Lower leg skin (tissue), 4 donors: ENCODE data around the gene REEP1. TPM values are rescaled to one million over a fixed set of nuclear protein-coding genes. Genes with fewer than 3 reads are reported as not detected.

Experiments
- DNase-seq, 2 donors: peaks; one replicate each; pipeline ENCODE4 v3.0.0-alpha.2; 2019; ENCODE audit warnings: low spot score in 2 of 2
- H3K4me3 ChIP-seq: fragments of 200-600 bp; sonication (generic); 2 replicates; pipeline ENCODE4 v1.5.1; 2017; ENCODE audit warnings: mild to moderate bottlenecking, low read depth; ENCODE audit not compliant: poor library complexity, severe bottlenecking
- CTCF ChIP-seq, 3 donors: fragments of 450-650 bp; IDR thresholded peaks; one replicate each; pipeline ENCODE4 v1.5.1; 2016; ENCODE audit warnings: antibody characterized with exemption in 3 of 3, mild to moderate bottlenecking in 3 of 3, moderate library complexity in 2 of 3
- POLR2A ChIP-seq, 2 donors: fragments of 450-650 bp; IDR thresholded peaks; one replicate each; pipeline ENCODE4 v1.6.1; 2016 to 2017; ENCODE audit warnings: antibody characterized with exemption in 2 of 2, mild to moderate bottlenecking in 1 of 2, moderate library complexity in 1 of 2
- WGBS, 2 donors: methylation state at CpG; one replicate each; pipeline ENCODE4 v1.1.5; 2018; 5-methylcytosine and 5-hydroxymethylcytosine counted together
- intact Hi-C: fragments of 100-400 bp; cut with DNase I; formaldehyde crosslinking; loops from one replicate; pipeline ENCODE4 v1.15.0; 2023; ENCODE audit warnings: low total_unique reads
- total RNA-seq, 4 donors: library from RNA; depleted of rRNA; stranded (reverse); fragments of >200 nt; gene quantifications; one replicate each; pipeline ENCODE4 v1.1.0, GENCODE V29; 2016

REEP1 gene
- total RNA-seq, 4 donors from 2014 or later, result 0.04 to 4.3 (median 2.0) TPM

GRCh38 chr2:86342488-86342887 lies 5.1 kb upstream of the REEP1 start:
- WGBS, 2 donors, result 84 to 88% methylated on average over 1 of the region's 1 CpG
- no peak for DNase-seq
- H3K4me3 ChIP-seq, result no peak overlapping the region
- intact Hi-C loops, result no loop called here
- TF ChIP-seq POLR2A (IDR thresholded peaks at IDR 0.05) (no peak), CTCF (IDR thresholded peaks at IDR 0.05) (no peak)

- TF ChIP-seq CTCF (IDR thresholded peaks at IDR 0.05), result no peak
- no peak for TF ChIP-seq POLR2A (IDR thresholded peaks at IDR 0.05)
- DNase-seq, result no peak
- H3K4me3 ChIP-seq, result no peak overlapping the region
- intact Hi-C loops, result no loop called here
Measured at GRCh38 chr2:86341470-86341869, 4.0 kb upstream of the REEP1 start.

DNA sequence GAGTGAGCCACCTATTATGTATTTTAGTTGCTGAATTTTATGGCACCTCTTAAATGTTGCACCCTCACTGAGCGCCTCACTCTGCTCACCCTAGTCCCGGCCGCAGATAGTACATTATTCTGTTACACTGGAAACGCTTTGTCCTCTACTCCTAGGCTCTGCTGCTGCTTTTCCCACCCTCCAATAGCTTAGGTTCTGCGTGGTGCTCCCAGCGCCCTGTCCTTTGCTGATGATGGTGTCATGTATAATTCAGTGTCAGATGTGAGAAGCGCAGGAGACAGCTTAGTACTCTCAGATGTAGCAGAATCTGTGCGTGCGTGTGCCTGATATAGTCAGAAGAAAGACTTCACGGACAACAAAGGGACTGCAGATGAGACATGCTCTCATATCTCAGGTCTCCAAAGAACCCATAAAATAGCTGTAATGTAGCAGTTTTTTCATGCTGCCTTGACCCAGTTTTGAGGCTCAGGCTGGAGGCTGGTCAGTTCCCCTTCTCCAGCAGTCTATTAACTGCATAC lies 1.4 kb upstream of the REEP1 start:
- intact Hi-C loops, result no loop called here
- TF ChIP-seq POLR2A (IDR thresholded peaks at IDR 0.05) (no peak), CTCF (IDR thresholded peaks at IDR 0.05) (no peak)
- H3K4me3 ChIP-seq, result no peak overlapping the region
- DNase-seq, result peak in 1 of 2 donors; percentile 9
- WGBS, 2 donors, result 79 to 80% methylated on average over 10 of the region's 10 CpGs

DNA sequence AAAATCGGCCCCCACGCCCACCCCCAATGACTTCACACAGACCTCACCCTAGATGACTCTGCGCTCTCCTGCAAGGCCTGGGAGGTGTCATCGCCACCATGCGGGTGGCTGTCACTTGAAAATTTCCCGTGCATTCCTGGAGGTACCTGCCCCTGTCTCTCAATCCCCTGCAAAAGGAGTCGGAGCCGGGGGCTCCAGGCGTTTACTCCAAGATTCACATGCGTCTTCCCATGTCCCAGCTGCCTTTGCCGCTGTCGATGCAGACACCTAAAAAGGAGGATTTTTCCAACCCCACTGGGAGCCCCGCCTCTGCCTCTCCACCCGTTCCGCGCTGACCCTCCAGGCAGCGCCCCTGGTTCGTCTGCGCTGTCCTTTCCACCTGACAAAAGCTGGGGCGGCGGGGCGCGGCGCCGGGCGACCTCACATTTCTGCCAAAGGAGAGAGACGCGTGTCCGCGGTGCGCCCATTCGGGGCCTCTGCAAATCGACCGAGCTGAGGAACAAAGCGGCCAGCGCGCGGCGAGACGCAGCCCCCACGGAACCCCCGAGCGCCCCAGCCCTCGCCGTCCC lies 667 bp downstream of the REEP1 start:
- 0 to 2% methylated on average over 17 to 25 of the region's 45 CpGs for WGBS, 2 donors
- intact Hi-C loops, result no loop called here

GRCh38 chr2:86335865-86336674 lies 1.4 kb downstream of the REEP1 start:
- no peak overlapping the region for H3K4me3 ChIP-seq
- TF ChIP-seq CTCF (IDR thresholded peaks at IDR 0.05), result no peak
- intact Hi-C loops, result no loop called here
- peak in 1 of 2 donors; percentile 58 for DNase-seq
- 29 to 36% methylated on average over 15 of the region's 15 CpGs for WGBS, 2 donors

More for the DNA sequence above, 667 bp downstream of the REEP1 start:
- TF ChIP-seq POLR2A (IDR thresholded peaks at IDR 0.05) (no peak), CTCF (IDR thresholded peaks at IDR 0.05) (no peak)
- peak overlapping the region; percentile 37 for H3K4me3 ChIP-seq
- DNase-seq, result no peak
